HUES6 (cell line): Measurements from ENCODE around the gene NCF4.

Source experiments
- H3K27ac ChIP-seq: 2 replicates; pipeline ENCODE4 v1.7.0; 2013; ENCODE audit warnings: low read depth, mild to moderate bottlenecking, low read length, inconsistent platforms
- H3K27me3 ChIP-seq: 2 replicates; pipeline ENCODE4 v1.6.1; 2013; ENCODE audit warnings: low read length; ENCODE audit not compliant: control insufficient read depth, insufficient read depth
- H3K36me3 ChIP-seq: 2 replicates; pipeline ENCODE4 v1.6.1; 2013; ENCODE audit warnings: low read length; ENCODE audit not compliant: control insufficient read depth, insufficient read depth
- H3K4me1 ChIP-seq: 2 replicates; pipeline ENCODE4 v1.6.1; 2013; ENCODE audit warnings: low read length; ENCODE audit not compliant: control insufficient read depth, insufficient read depth
- H3K4me3 ChIP-seq: 2 replicates; pipeline ENCODE4 v1.5.1; 2013; ENCODE audit warnings: low read depth, low read length
- H3K9ac ChIP-seq: one replicate; pipeline ENCODE4 v1.6.1; 2013; ENCODE audit warnings: mild to moderate bottlenecking, low read length
- H3K9me3 ChIP-seq: 2 replicates; pipeline ENCODE4 v1.6.1; 2013; ENCODE audit warnings: low read depth, low read length; ENCODE audit not compliant: control insufficient read depth, insufficient read depth

The NCF4 gene

DNA sequence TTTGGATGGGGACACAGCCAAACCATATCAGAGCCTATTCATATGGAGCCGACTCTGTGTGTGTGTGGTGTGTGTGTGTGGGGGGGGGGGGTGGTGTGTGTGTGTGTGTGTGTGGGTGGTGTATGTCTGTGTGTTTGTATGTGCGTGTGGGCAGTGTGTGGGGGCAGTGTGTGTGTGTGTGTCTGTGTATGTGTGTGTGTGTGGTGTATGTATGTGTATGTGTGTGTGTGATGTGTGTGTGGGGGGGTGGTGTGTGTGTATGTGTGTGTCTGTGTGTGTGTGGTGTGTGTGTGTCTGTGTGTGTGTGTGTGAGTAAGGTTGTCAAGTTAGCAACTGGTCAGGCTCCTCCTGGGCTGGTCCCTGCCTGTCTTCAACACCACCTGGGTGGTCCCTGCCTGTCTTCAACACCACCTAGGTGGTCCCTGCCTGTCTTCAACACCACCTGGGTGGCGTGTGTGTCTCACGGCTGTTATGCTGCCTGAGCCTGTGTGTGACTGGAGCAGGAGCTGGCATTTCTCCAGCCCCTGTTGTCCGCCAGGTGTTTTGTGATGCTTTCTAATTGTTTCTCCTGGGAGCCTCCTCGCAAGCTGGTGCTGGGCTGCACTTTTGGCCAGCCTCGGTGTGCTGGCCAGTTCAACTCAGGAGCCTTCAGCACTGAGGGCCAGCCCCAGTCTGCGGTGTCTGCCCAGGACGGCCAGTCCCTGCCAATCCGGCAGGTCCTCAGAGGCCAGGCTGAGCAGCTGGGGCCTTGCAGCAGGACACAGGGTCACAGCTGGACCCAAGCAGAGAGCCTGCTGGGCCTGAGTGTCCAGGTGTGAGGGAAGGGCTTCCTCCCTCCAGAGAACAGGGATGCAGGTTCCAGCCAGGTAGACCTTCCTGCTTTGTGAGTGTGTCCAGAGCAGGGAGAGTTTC is 22.4 kb upstream of the NCF4 start:
- peaks cover 2% of the 10 kb centered on the region; the same call in 1 of the 2 replicates for H3K27me3 ChIP-seq
- H3K4me3 ChIP-seq = no peak overlapping the region
- no peaks in the 10 kb centered on the region for H3K36me3 ChIP-seq
- H3K4me1 ChIP-seq = no peaks in the 10 kb centered on the region
- no peak overlapping the region for H3K27ac ChIP-seq
- no peak overlapping the region for H3K9ac ChIP-seq
- peaks cover 18% of the 10 kb centered on the region for H3K9me3 ChIP-seq

DNA sequence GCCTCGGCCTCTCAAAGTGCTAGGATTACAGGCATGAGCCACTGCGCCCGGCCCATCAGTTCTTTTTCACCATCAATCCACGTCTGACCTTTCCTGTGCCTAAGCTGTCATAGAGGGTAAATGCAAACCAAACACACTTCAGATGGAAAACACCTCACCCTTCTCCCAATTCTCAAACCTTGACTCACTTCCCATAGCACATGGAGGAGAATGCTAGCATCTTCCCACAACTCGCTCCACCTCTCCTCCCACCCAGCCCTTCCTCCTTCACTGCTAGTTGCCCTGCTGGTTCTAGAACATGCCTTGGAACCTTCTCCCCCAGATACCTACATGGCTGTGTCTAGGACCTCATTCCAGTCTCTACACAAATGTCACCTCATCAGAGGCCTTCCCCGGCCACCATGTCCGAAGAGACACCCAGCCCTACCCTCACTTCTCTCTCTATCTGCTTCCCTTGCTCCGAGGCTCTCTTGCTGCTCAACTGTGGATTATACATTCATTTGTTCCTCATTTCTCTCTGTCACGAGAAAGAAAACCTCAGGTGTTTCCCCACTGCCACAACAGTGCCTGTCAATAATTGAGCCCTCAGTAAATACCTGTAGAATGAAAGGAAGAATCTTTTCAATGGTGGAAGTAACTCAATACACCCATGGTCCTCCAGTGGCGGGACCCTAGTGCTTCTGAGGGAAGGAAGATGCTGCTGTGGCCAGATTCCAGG is 21.3 kb upstream of the NCF4 start:
- H3K9ac ChIP-seq = no peak overlapping the region
- H3K27ac ChIP-seq = no peak overlapping the region
- no peak overlapping the region for H3K4me3 ChIP-seq
- peaks cover 5% of the 10 kb centered on the region; the same call in 1 of the 2 replicates for H3K27me3 ChIP-seq
- peaks cover 17% of the 10 kb centered on the region for H3K9me3 ChIP-seq
- no peaks in the 10 kb centered on the region for H3K36me3 ChIP-seq
- no peaks in the 10 kb centered on the region for H3K4me1 ChIP-seq

GRCh38 chr22:36840106-36840505 is 20.7 kb upstream of the NCF4 start:
- Histone ChIP-seq H3K27ac (no peak overlapping the region), H3K27me3 (peaks cover 5% of the 10 kb centered on the region; the same call in 1 of the 2 replicates), H3K4me1 (no peaks in the 10 kb centered on the region), H3K9ac (no peak overlapping the region), H3K9me3 (peaks cover 17% of the 10 kb centered on the region), H3K36me3 (no peaks in the 10 kb centered on the region), H3K4me3 (no peak overlapping the region)

GRCh38 chr22:36846271-36846670 is 14.5 kb upstream of the NCF4 start:
- H3K4me3 ChIP-seq = no peak overlapping the region
- no peaks in the 10 kb centered on the region for H3K4me1 ChIP-seq
- H3K27ac ChIP-seq = no peak overlapping the region
- peaks cover 11% of the 10 kb centered on the region; the same call in 1 of the 2 replicates for H3K27me3 ChIP-seq
- H3K36me3 ChIP-seq = no peaks in the 10 kb centered on the region
- H3K9me3 ChIP-seq = no peaks in the 10 kb centered on the region
- H3K9ac ChIP-seq = no peak overlapping the region

DNA sequence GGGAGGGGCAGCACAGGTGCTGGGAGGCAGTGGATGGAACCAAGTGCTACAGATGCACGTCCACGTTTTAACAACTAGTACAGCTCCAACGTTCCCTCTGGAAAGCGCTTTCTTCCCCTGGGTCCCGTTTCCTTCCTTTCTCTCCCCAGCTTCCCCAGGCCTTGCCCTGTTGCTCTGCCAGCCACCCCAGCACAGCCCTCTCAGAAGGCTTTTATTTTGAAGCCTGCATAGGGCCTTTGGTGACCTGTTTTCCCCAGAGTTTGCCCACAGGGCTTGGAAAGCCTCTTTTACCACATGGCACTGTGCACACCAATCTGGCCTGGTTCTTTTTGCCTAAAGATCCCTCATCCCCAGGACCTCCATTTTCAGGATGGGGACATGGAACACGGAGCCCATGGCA is 13.9 kb upstream of the NCF4 start:
- H3K9ac ChIP-seq = no peak overlapping the region
- H3K27me3 ChIP-seq = peaks cover 11% of the 10 kb centered on the region; the same call in 1 of the 2 replicates
- H3K4me1 ChIP-seq = no peaks in the 10 kb centered on the region
- no peak overlapping the region for H3K27ac ChIP-seq
- H3K36me3 ChIP-seq = no peaks in the 10 kb centered on the region
- H3K4me3 ChIP-seq = no peak overlapping the region
- no peaks in the 10 kb centered on the region for H3K9me3 ChIP-seq

DNA sequence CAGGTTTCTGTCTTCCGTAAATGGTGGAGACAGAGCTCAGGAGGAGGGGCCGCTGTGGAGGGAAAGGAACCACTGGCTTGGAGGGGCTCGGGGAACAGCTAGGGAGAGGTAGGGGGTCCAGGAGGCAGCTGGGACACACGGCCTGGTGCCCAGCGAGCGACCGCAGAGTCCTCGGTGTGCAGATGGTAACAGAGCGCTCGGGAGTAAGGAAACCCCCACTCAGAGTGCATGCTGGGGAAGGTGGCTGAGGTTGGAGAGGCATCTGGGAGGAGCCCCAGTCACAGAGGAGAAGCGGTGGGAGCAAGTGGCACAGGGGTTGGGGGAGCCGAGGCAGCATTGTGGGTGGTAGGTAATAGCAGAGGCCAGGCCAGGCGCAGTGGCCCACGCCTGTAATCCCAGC is 10.8 kb upstream of the NCF4 start:
- no peaks in the 10 kb centered on the region for H3K4me1 ChIP-seq
- no peak overlapping the region for H3K27ac ChIP-seq
- peaks cover 6% of the 10 kb centered on the region; the same call in 1 of the 2 replicates for H3K27me3 ChIP-seq
- H3K36me3 ChIP-seq = no peaks in the 10 kb centered on the region
- H3K9ac ChIP-seq = no peak overlapping the region
- no peak overlapping the region for H3K4me3 ChIP-seq
- H3K9me3 ChIP-seq = peaks cover 5% of the 10 kb centered on the region

DNA sequence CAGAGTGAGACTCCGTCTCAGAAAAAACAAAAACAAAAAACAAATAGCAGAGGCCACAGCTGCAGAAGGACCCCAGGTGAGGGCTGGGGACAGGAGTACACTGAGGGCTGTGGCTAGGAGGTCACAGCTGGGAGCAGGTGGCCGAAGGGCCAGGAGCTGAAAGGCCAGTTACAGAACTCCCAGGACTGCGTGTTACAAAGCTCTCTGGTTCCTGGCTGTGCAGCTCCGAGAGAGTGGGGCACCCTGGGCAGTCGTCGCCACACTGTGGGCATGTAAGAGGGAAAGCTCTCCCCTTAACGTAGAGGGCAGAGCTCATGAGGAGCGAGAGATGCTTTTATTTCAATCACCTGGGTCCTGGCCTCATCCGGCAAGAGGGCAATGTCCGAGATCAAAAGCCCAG is 10.1 kb upstream of the NCF4 start:
- Histone ChIP-seq H3K9me3 (peaks cover 5% of the 10 kb centered on the region), H3K36me3 (no peaks in the 10 kb centered on the region), H3K4me3 (no peak overlapping the region), H3K27ac (no peak overlapping the region), H3K4me1 (no peaks in the 10 kb centered on the region), H3K27me3 (peaks cover 6% of the 10 kb centered on the region; the same call in 1 of the 2 replicates), H3K9ac (no peak overlapping the region)

DNA sequence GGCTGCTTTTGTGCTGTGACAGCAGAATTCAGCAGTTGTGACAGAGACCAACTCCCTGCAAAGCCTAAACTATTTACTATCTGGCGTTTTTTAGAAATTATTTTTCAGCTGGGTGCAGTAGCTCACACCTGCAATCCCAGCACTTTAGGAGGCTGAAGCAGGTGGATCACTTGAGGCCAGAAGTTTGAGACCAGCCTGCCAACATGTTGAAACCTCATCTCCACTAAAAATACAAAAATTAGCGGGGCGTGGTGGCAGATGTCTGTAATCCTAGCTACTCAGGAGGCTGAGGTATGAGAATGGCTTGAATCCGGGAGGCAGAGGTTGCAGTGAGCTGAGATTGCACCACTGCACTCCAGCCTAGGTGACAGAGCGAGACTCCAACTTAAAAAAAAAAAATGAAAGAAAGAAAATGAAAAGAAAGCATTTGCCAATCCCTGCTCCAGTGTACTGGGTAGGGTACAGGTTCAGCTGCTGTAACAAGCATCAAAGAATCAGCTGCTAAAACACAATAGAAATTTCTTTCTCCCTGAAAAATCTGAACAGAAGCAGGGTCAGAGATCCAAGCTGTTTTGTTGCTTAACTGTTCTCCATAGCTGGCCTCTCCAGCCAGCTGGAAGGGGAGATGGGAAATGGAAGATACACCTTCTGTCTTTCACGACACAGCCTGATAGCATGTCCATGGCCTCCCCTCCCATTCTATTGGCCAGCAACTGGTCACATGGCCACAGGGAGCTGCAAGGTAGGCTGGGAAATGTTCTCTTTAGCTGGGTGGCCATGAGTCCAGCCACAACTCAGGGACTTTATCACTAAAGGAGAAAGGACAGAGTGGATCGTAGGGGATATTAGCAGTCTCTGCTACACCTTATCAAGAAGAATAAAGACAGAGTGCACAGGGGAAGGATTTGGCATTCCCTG is 8.5 kb upstream of the NCF4 start:
- Histone ChIP-seq H3K36me3 (no peaks in the 10 kb centered on the region), H3K9me3 (peaks cover 5% of the 10 kb centered on the region), H3K27me3 (peaks cover 15% of the 10 kb centered on the region), H3K27ac (no peak overlapping the region), H3K4me1 (no peaks in the 10 kb centered on the region), H3K9ac (no peak overlapping the region), H3K4me3 (no peak overlapping the region)

DNA sequence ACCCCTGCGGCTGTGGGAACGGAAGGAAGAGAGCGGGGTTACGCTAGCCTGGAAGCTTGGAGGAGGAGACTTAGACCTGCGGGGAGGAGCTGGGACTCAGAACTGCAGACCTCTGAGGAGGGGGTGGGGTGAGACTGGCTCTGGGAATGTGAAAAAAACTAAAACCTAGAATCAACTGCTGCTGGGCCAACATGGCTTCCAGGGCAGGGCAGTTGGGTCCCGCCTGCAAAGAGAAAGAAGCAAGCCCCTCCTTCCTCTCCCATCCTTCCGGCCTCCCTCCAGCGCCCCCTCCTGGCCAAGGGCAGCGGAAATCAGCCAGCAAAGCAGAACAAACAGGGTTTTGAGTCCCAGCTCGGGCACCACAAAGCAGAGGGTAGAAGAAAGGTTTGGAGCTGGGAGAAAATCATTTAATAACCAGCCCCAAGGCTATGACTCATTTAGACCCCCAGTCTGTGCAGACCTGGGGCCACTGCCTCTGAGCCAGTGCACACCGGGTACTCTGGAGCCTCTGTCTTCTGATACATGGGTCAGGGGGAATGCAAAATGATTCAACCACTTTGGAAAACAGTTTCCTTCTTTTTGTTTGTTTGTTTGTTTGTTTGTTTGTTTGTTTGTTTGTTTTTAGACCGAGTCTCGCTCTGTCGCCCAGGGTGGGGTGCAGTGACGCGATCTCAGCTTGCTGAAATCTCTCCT is 7.3 kb upstream of the NCF4 start:
- H3K4me3 ChIP-seq = no peak overlapping the region
- peaks cover 25% of the 10 kb centered on the region for H3K27me3 ChIP-seq
- no peak overlapping the region for H3K27ac ChIP-seq
- H3K9ac ChIP-seq = no peak overlapping the region
- no peaks in the 10 kb centered on the region for H3K36me3 ChIP-seq
- H3K9me3 ChIP-seq = peaks cover 5% of the 10 kb centered on the region
- H3K4me1 ChIP-seq = no peaks in the 10 kb centered on the region

DNA sequence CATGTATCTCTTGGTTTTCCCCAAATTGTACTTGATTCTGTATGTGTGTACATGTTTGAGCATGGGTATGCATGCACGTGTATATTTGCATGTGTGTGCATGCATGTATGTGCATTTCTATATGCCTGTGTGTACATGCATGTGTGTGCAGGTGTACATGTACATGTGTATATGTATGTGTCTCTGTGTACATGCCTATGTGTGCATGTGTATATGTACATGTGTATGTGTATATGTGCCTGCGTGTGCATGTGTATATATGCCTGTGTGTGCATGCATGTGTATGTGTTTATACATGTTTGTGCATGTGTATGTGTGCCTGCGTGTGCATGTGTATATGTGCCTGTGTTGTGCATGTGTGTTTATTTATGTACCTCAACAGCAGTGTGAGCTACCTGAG is 5.3 kb upstream of the NCF4 start:
- peaks cover 5% of the 10 kb centered on the region for H3K9me3 ChIP-seq
- no peak overlapping the region for H3K9ac ChIP-seq
- H3K27me3 ChIP-seq = peaks cover 24% of the 10 kb centered on the region
- no peak overlapping the region for H3K27ac ChIP-seq
- no peaks in the 10 kb centered on the region for H3K4me1 ChIP-seq
- no peak overlapping the region for H3K4me3 ChIP-seq
- H3K36me3 ChIP-seq = no peaks in the 10 kb centered on the region
